Measurements from ENCODE around the gene NRDE2.

- TF ChIP-seq CTCF (IDR thresholded peaks at IDR 0.05; ENCODE audit: poor library complexity, severe bottlenecking) (no peak), POLR2AphosphoS5 (IDR thresholded peaks at IDR 0.05) (no peak), TAF1 (IDR thresholded peaks at IDR 0.05; ENCODE audit: low read depth) (no peak), EP300 (conservative IDR thresholded peaks at IDR 0.05; ENCODE audit: poor library complexity, severe bottlenecking) (no peak), EZH2 (IDR thresholded peaks at IDR 0.05; ENCODE audit: borderline replicate concordance, insufficient read depth, low read length, poor library complexity, severe bottlenecking) (no peak), SMC3 (conservative IDR thresholded peaks at IDR 0.05; ENCODE audit: poor library complexity) (no peak), RAD21 (conservative IDR thresholded peaks at IDR 0.05) (no peak), MXI1 (conservative IDR thresholded peaks at IDR 0.05; ENCODE audit: poor library complexity, severe bottlenecking) (no peak)
- TF ChIP-seq, protein P1, sequence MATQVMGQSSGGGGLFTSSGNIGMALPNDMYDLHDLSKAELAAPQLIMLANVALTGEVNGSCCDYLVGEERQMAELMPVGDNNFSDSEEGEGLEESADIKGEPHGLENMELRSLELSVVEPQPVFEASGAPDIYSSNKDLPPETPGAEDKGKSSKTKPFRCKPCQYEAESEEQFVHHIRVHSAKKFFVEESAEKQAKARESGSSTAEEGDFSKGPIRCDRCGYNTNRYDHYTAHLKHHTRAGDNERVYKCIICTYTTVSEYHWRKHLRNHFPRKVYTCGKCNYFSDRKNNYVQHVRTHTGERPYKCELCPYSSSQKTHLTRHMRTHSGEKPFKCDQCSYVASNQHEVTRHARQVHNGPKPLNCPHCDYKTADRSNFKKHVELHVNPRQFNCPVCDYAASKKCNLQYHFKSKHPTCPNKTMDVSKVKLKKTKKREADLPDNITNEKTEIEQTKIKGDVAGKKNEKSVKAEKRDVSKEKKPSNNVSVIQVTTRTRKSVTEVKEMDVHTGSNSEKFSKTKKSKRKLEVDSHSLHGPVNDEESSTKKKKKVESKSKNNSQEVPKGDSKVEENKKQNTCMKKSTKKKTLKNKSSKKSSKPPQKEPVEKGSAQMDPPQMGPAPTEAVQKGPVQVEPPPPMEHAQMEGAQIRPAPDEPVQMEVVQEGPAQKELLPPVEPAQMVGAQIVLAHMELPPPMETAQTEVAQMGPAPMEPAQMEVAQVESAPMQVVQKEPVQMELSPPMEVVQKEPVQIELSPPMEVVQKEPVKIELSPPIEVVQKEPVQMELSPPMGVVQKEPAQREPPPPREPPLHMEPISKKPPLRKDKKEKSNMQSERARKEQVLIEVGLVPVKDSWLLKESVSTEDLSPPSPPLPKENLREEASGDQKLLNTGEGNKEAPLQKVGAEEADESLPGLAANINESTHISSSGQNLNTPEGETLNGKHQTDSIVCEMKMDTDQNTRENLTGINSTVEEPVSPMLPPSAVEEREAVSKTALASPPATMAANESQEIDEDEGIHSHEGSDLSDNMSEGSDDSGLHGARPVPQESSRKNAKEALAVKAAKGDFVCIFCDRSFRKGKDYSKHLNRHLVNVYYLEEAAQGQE (IDR thresholded peaks at IDR 0.05; ENCODE audit: borderline replicate concordance) = no peak
These were observed 50.5 kb downstream of the NRDE2 start for GRCh38 chr14:90281261-90281660.

All from neural cell (in vitro differentiated cells).